Lower leg skin (tissue), 4 donors: ENCODE data around the gene NDST4. TPM values are rescaled to one million over a fixed set of nuclear protein-coding genes. Genes with fewer than 3 reads are reported as not detected.

Source experiments
- DNase-seq, 2 donors: peaks; one replicate each; pipeline ENCODE4 v3.0.0-alpha.2; 2019; ENCODE audit warnings: low spot score in 2 of 2
- H3K4me3 ChIP-seq: fragments of 200-600 bp; sonication (generic); 2 replicates; pipeline ENCODE4 v1.5.1; 2017; ENCODE audit warnings: mild to moderate bottlenecking, low read depth; ENCODE audit not compliant: poor library complexity, severe bottlenecking
- CTCF ChIP-seq, 3 donors: fragments of 450-650 bp; IDR thresholded peaks; one replicate each; pipeline ENCODE4 v1.5.1; 2016; ENCODE audit warnings: antibody characterized with exemption in 3 of 3, mild to moderate bottlenecking in 3 of 3, moderate library complexity in 2 of 3
- POLR2A ChIP-seq, 2 donors: fragments of 450-650 bp; IDR thresholded peaks; one replicate each; pipeline ENCODE4 v1.6.1; 2016 to 2017; ENCODE audit warnings: antibody characterized with exemption in 2 of 2, mild to moderate bottlenecking in 1 of 2, moderate library complexity in 1 of 2
- whole genome bisulfite sequencing, 2 donors: methylation state at CpG; one replicate each; pipeline ENCODE4 v1.1.5; 2018; 5-methylcytosine and 5-hydroxymethylcytosine counted together
- intact Hi-C: fragments of 100-400 bp; cut with DNase I; formaldehyde crosslinking; loops from one replicate; pipeline ENCODE4 v1.15.0; 2023; ENCODE audit warnings: low total_unique reads
- total RNA-seq, 4 donors: library from RNA; depleted of rRNA; stranded (reverse); fragments of >200 nt; gene quantifications; one replicate each; pipeline ENCODE4 v1.1.0, GENCODE V29; 2016

The NDST4 gene
- total RNA-seq, 4 donors from 2014 or later, result not detected

GRCh38 chr4:114830628-114831027 lies 282.8 kb downstream of the NDST4 start:
- no peak for TF ChIP-seq CTCF (IDR thresholded peaks at IDR 0.05)
- no peak for TF ChIP-seq POLR2A (IDR thresholded peaks at IDR 0.05)
- no peak overlapping the region for H3K4me3 ChIP-seq
- DNase-seq, result no peak
- intact Hi-C loops, result no loop called here
- WGBS, 2 donors, result 61 to 73% methylated on average over 2 of the region's 2 CpGs

- TF ChIP-seq CTCF (IDR thresholded peaks at IDR 0.05), result no peak
- TF ChIP-seq POLR2A (IDR thresholded peaks at IDR 0.05), result no peak
- WGBS, 2 donors, result 67 to 69% methylated on average over 5 of the region's 5 CpGs
- no peak overlapping the region for H3K4me3 ChIP-seq
- DNase-seq, result no peak
- intact Hi-C loops, result no loop called here
Observed at GRCh38 chr4:114827651-114828050, 285.8 kb downstream of the NDST4 start.

- 94 to 95% methylated on average over 1 of the region's 1 CpG for WGBS, 2 donors
- no peak overlapping the region for H3K4me3 ChIP-seq
- DNase-seq, result no peak
- TF ChIP-seq CTCF (IDR thresholded peaks at IDR 0.05) (no peak), POLR2A (IDR thresholded peaks at IDR 0.05) (no peak)
- intact Hi-C loops, result no loop called here
Observed at GRCh38 chr4:114815760-114816159, 297.7 kb downstream of the NDST4 start.

GRCh38 chr4:114813961-114814360 lies 299.5 kb downstream of the NDST4 start:
- WGBS, 2 donors, result 86 to 92% methylated on average over 1 of the region's 1 CpG
- TF ChIP-seq POLR2A (IDR thresholded peaks at IDR 0.05), result no peak
- no peak for TF ChIP-seq CTCF (IDR thresholded peaks at IDR 0.05)
- no peak overlapping the region for H3K4me3 ChIP-seq
- intact Hi-C loops, result no loop called here
- DNase-seq, result no peak

- intact Hi-C loops, result no loop called here
- DNase-seq, result no peak
- 45 to 54% methylated on average over 4 of the region's 4 CpGs for WGBS, 2 donors
- TF ChIP-seq POLR2A (IDR thresholded peaks at IDR 0.05), result no peak
- TF ChIP-seq CTCF (IDR thresholded peaks at IDR 0.05), result no peak
- H3K4me3 ChIP-seq, result no peak overlapping the region
Observed at GRCh38 chr4:114811564-114812301, 301.7 kb downstream of the NDST4 start.
